Measurements from ENCODE around the gene RIMBP3C.
"Not testable (repeated sequence)": the region's sequence is repeated elsewhere in the genome, so short reads cannot be mapped to it uniquely, and the experiment has no call there.

- TF ChIP-seq MAX (IDR thresholded peaks at IDR 0.05); POLR2A (IDR thresholded peaks at IDR 0.05; ENCODE audit: control extremely low read depth in 1 of 2, low read depth in 2 of 2, low read length in 2 of 2); CTCF (IDR thresholded peaks at IDR 0.05; ENCODE audit: control extremely low read depth in 1 of 3, insufficient read depth in 1 of 3, low read depth in 1 of 3, low read length in 3 of 3); JUN (IDR thresholded peaks at IDR 0.05; ENCODE audit: low read depth, low read length); GTF2F1 (IDR thresholded peaks at IDR 0.05; ENCODE audit: borderline replicate concordance, low read depth, low read length); SAP30 (IDR thresholded peaks at IDR 0.05; ENCODE audit: insufficient read depth, insufficient replicate concordance, low read length); SP4 (IDR thresholded peaks at IDR 0.05; ENCODE audit: low read length); ZNF274 (IDR thresholded peaks at IDR 0.05; ENCODE audit: borderline replicate concordance, extremely low read depth, low read length); CHD7 (IDR thresholded peaks at IDR 0.05; ENCODE audit: insufficient replicate concordance, low read length); POLR2AphosphoS5 (IDR thresholded peaks at IDR 0.05; ENCODE audit: low read depth, low read length); RNF2 (IDR thresholded peaks at IDR 0.05; ENCODE audit: borderline replicate concordance, low read depth, low read length, missing control alignments, poor library complexity, severe bottlenecking); SIN3A (conservative IDR thresholded peaks at IDR 0.05 in 1 of 2, IDR thresholded peaks at IDR 0.05 in 1 of 2; ENCODE audit: low read depth in 1 of 2, low read length in 2 of 2); RAD21 (IDR thresholded peaks at IDR 0.05 in 1 of 2, conservative IDR thresholded peaks at IDR 0.05 in 1 of 2; ENCODE audit: low read depth in 2 of 2, low read length in 2 of 2): not testable (repeated sequence)
These were observed 24.4 kb downstream of the RIMBP3C start for GRCh38 chr22:21526705-21527500.
